K562 treated with DMSO at 1 percent for 12 hours (cell line): ENCODE measurements around the gene DNAJC27. TPM values are rescaled to one million over a fixed set of nuclear protein-coding genes. Genes with fewer than 3 reads are reported as not detected.

Experiments
- total RNA-seq: library from RNA; unstranded; fragments of 300-600 nt; gene quantifications from 2 replicates; pipeline ENCODE4 v1.2.3, GENCODE V29; 2022; ENCODE audit not compliant: insufficient read depth

The DNAJC27 gene
- 0.51 and 1.3 TPM in 2 replicates for total RNA-seq

DNA sequence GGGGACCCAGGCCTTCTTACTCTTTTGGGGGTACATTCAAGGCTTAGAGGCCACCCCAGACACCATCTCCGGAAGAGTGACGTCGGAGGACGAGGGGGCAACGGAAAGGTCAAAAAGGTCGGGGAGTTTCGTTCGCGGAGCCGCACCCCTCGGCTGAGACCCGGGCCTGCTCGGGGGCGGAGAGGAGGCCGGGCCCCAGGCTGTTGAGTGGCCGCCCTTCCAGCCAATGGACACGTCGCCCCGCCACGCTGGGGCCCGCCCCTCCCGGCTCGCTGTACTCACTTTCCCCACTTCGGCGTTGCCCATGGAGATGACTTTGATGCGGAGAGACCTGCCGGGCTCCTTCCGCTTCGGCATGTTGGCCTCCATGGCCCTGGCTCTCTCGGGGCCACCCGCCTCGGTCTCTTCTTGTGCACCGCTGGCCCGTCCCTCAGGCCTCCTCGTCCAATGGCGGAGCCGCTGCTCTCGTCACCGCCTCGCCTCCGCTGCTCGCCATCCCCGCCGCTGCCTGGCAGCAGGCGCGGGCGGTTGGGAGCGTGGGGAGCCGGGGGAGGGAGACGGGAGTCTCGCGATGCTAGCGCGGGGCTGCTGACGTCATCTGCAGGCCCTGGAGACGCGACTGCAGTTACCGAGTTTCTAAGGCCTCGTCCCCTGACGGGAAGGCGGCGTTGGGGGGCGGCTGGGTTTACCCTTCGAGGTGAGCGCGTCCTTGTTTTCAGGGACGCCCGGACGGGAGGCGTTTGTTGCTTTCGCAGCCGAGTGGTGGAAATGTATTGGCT, at the start of gene DNAJC27:
DNAJC27 (minus strand) TSS at position 420 of the 779 bp plus-strand sequence; CDS start at position 369, 51 bp downstream.

DNA sequence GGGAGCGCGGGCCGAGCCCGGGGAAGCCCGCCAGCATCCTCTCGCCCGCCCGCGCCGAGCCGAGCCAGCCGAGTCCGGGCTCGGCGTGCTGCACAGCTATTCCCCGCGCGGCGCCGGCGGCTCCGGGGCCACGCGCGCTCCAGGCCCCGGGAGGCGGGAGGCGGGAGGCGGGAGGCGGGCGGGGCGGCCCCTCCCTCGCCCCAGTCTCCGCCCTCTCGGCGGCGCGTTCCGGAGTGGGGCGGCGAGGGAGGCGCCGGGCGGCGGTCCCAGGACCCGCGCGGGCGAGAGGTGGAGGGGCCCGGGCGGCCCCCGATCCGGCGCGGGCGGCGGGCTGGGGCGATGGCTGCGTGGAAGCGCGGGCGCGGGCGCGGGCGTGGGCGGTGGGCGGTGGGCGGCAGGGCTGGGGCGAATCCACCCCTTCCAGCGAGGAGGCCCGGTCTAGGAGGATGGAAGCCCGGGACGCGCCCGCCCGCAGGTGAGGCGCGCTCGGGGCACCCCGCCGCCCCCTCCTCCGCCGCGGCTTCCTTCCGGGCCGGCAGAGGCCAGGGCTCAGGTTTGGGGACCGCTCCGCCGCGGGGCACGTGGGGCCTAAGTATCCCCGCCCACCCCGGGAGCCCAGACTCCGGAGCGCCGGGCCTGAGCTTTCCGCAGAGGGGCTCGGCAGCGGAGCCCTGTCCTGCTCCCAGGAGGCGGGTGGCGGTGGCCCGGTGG, 51.5 kb downstream of the DNAJC27 start, which contains the start of gene ADCY3:
ADCY3 (minus strand) TSS at position 140 of the 711 bp plus-strand sequence. CDS start 1,250 bp downstream, outside the sequence.

Other genes starting within 250 kb of the DNAJC27 start
- 39.9 and 69.1 TPM in 2 replicates for gene PTRHD1, start 178.6 kb downstream of the DNAJC27 start, total RNA-seq
- gene CENPO, start 178.5 kb downstream of the DNAJC27 start, total RNA-seq = 10.1 and 27.3 TPM in 2 replicates
- 16.5 and 28.6 TPM in 2 replicates for gene ADCY3, start 51.7 kb downstream of the DNAJC27 start, total RNA-seq
- 0.12 and 0.22 TPM in 2 replicates for gene EFR3B, start 70.1 kb upstream of the DNAJC27 start, total RNA-seq
- not detected in 2 replicates for gene POMC, start 196.6 kb upstream of the DNAJC27 start, total RNA-seq